ENCODE results near the gene AFAP1. TPM values are rescaled to one million over a fixed set of nuclear protein-coding genes. Genes with fewer than 3 reads are reported as not detected.

Gene AFAP1
- polyA plus RNA-seq, 3 donors, result 18.7 to 26.2 (median 22.8) TPM

DNA sequence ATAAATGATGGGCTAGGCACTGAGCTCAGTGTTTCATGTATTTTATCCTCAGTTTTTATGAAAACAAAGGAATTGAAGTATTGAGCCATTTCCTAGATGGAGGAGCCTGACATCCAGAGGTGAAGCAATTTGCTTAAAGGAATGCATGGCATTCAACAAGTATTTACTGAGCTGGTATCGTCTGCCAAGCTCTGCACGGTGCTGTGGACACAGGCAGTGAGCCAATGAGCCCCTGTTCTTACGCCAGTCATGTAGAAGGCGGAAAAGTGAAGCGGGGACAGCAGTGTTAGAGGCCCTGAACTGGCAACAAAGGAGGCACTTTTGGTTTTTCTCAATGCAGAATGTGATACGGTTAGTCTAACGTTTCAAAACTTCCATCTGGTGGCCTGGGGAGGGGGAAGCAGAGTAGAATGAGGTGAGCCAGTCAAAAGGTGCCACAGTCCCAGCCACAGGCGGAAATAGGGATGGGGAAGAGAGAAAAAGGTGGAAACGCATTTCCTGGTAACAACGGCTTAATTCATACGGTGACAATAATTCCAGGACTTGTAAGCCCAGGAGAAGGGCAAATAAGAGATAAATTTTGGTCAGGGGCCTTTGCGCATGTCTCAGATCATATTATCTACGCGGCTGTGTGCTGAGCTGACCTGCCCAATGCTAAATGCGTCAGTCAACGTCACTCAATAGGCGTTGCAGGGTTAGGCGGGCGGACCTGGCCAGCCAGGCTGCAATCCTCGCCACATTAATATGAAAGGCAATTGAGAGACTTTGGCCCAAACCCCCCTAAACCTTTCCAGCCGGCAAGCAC, 133.9 kb downstream of the AFAP1 start:
- DNase-seq, result peak; percentile 83

DNA sequence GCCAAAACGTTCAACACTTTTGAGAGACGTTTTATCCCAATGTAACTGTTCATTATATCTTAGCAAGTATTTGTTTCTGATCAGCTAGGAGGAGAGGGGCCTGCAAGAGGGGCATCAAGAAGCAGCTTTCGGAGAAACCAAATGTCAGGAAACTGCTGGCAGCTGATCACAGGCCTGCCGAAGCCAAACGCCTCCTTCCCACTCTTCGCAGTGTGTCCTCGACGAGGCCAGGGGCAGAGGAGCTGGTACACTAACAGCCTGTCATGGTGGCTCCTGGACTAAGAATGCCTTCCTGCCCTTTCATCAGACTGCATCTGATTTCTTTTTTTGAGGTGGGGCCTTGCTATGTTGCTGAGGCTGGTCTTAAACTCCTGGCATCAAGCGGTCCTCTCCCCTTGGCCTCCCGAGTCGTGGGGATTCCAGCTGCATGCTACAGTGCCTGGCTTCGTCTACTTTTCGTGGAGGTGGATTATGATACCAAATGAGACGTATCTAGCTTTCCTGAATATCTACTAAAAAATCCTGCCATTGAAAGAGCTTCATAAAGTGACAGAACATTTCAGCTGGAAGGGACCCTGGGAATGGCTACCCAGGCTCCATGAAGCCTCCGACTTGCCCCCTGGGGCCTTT, 134.8 kb downstream of the AFAP1 start:
- DNase-seq, result no peak

GRCh38 chr4:7803992-7804755, 135.5 kb downstream of the AFAP1 start:
- DNase-seq, result peak; percentile 73

DNA sequence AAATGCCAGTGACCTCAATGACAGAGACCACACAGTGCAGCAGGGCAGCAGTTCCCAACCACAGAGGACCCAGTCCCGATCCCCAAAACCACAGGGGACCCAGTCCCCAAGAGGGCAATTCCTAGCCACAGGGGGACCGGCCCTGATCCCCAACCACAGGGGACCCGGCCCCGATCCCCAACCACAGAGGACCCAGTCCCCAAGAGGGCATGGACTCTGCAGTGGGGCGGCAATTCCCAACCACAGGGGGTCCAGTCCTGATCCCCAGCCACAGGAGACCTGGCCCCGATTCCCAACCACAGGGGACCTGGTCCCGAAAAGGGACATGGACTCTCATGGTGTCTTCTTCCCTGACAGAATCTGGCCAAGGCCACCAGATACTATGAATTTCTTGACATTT, 136.3 kb downstream of the AFAP1 start:
- no peak for DNase-seq

GRCh38 chr4:7802093-7802726, 137.5 kb downstream of the AFAP1 start:
- DNase-seq, result peak; percentile 84

- DNase-seq, result no peak
These were observed 138.0 kb downstream of the AFAP1 start for GRCh38 chr4:7801641-7802040.

DNA sequence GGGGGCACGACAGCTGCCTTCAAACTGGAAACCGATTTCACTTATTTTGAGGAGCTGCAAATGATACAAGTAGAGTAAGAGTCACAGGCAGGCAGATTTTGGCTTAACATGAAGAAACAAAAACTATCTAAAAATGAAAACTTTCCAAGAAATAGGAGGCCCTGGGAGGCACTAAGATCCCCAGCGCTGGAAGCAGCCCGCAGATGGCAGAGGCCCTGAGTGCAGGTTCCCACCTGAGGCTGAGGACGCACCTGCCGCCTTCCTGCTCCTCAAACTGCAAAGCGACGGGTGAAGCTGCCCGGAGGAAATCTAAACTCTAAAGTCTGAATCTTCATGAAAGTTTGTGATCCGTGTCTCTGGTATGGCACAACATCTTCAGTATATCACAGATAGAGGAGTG, 138.7 kb downstream of the AFAP1 start:
- DNase-seq, result no peak

DNA sequence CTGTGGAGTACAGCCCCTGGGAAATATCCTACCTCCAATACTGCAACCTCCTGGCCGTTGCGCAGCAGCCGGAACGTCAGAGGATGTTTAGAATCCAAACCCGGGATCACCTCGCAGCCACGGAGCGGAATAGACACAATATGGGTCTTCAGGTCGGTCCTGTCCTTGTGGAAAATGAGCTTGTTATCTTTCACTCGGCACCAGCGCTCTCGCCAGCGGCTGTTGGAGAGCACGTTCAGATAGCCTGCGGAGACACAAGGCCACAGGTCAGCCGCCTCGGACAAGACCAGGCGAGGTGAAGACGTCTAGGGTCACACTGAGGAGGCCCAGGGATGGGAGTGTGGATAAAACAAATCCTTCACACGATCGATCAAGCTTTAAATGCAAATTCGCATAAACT, 139.3 kb downstream of the AFAP1 start:
- no peak for DNase-seq

GRCh38 chr4:7799736-7800135, 139.9 kb downstream of the AFAP1 start:
- no peak for DNase-seq

GRCh38 chr4:7799306-7799705, 140.4 kb downstream of the AFAP1 start:
- no peak for DNase-seq

- DNase-seq, result no peak
These were observed 141.3 kb downstream of the AFAP1 start for GRCh38 chr4:7798178-7798995.

DNA sequence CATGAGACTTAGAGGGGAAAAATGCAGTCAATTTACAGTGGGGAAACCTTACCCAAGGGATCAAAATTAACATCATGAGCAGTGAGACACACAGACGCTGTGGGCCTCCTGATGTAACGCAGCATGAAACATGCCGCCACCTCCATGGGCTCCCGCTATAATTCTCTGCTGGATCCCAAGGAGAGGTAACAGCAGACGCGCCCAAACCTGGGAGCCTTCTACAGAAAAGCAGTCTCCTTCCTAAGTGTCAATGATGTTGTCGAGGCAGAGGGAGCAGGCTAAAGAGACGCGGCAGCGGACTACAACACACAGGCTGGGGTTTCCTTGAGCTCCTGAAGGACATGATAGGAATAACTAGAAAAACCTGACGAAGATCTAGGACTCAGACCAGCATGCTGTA, 142.3 kb downstream of the AFAP1 start:
- no peak for DNase-seq

GRCh38 chr4:7795983-7796382, 143.7 kb downstream of the AFAP1 start:
- no peak for DNase-seq

GRCh38 chr4:7793186-7793585, 146.5 kb downstream of the AFAP1 start:
- no peak for DNase-seq

DNA sequence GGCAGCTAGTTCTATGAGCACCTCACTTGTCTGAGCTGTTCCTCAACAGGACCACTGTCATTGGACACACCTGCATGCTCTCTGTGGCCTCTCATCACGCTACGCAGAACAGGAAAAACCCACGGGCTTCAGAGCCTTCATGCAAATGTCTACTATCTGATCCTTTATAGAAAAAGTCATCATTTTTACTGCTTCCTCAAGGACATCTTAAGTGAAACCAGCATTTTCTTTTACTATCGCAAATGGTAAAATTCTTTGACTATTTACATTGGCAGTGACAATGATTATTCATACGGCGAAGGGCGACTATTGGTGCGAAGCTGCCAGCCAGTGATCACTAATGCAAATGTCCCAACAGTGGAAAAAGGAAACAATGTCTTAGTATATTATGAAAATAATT, 147.0 kb downstream of the AFAP1 start:
- DNase-seq, result no peak

GRCh38 chr4:7790999-7791398, 148.7 kb downstream of the AFAP1 start:
- no peak for DNase-seq

DNA sequence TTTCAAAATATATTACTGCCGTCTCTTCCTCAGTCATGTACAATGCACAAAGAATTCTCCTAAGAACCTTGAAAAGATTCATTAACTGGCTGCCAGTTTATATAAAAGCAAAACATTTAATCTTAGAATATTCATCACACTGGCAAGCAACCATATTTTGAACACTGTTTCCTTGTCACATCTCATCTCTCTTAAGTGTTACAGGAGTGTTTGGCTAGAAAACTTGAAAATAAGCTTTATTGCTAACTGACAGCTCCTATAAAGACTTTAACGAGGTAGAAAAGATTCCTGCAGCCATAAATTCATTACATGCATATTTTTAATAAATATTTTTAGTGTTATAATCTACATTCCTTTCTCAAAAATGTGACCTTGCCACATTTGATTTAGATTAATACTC, 149.6 kb downstream of the AFAP1 start:
- no peak for DNase-seq

DNA sequence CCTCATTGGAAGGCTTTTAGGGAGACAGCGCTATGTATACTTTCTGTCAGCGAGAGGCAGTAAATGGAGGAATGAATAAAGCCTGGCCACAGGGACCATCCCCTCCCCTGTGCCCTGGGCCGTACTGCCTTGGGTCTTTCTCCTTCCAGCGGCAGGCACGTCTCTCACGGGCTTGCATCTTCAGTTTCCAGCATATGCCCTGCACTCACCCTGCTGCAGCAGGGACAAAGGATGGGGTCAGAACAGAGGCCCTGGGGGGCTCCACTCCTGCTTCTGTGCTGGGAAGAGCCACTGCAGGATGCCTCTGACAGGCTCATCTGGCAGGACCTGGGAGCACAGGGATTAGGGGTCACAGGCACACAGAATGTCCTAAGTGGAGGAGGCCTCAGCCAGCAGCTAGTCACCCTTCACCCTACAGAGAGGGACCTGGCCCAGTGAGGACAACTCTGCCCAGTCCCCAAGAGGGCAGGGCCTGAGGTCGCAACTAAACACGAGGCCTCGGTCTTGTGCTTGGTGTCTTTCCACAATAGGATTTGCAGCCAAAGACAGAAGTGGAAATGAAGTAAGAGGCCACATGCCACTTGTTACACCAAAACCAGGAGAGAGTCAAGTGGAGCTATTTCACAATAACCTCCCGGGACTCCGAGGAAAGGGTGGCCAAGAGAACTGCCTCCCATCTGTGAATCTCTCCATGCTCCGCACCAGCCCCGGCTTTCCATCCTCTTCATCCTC, 150.8 kb downstream of the AFAP1 start:
- no peak for DNase-seq

DNA sequence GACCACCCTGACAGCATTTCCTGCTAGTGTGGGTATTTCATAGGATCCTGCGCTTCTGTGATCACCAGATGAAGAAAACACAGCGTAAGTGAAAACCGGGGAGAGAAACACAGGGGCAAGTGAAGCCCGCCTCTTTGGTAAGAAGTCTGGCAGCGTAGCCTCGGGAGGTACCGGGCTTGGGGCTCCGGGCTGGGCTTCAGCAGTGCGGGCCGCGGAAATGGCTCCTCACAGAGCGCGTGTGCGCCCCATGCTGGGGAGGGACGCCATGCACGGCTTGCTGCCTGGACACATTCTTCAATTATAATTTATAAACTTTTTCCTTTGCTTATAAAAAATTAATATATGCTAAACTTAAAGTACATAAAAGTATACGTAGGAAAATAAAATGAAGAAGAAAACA, 151.5 kb downstream of the AFAP1 start:
- DNase-seq, result no peak

DNA sequence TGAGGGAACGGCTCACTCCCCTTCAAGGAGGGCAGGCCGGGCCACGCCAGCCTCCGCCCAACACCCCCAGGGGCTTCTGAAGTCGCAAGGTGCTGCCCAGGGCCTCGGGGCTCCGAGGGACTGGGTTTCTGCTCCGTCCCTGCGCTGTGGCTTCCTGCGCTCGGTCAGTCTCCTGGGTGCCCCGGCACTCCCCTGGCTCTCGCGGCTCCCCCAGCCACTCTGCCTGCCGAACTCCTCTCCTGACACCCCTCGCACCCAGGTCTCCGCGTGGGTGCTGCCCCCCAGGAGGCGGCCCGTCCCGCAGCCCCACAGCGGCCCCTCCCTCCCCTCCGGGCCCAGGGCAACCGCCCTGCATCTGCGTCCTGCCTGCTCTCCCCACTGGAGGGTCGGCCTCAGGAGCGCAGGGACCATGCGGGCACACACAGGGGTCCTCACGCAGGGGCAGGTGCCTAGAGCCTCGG, 151.9 kb downstream of the AFAP1 start:
- no peak for DNase-seq

- no peak for DNase-seq
These were observed 152.6 kb downstream of the AFAP1 start for GRCh38 chr4:7787067-7787466.
